Measurements from ENCODE around the gene LPIN3. TPM values are rescaled to one million over a fixed set of nuclear protein-coding genes. Genes with fewer than 3 reads are reported as not detected.

LPIN3 gene
- total and polyA plus RNA-seq, 2 of the 4 experiments (the other 2 are of a cell fraction), result 2.3 to 8.3 TPM

GRCh38 chr20:41406353-41406752, 65.7 kb downstream of the LPIN3 start:
- BruUV-seq (replicated peaks), result no TSS peak
- DNase-seq (no peak), ATAC-seq (ENCODE audit: low read depth) (no peak)
- dilution Hi-C loops (cut with HindIII; ENCODE audit: low sequenced_read_pairs, unreplicated experiment) (no loop called here), intact Hi-C loops (cut with micrococcal nuclease) (no loop called here), in situ Hi-C loops (cut with MboI; ENCODE audit: low sequenced_read_pairs) (no loop called here)
- no peaks in the 10 kb centered on the region for H3K9me3 ChIP-seq (ENCODE audit: control insufficient read depth, insufficient read depth, low read length)
- WGBS, 2 experiments (ENCODE audit: extremely low coverage in 2 of 2, insufficient read length in 1 of 2), result no CpG with 5 or more reads among the region's 10 CpGs
- TF ChIP-seq BHLHE40 (IDR thresholded peaks at IDR 0.05; ENCODE audit: low read depth, low read length) (no peak), POLR2A (IDR thresholded peaks at IDR 0.05; ENCODE audit: low read depth, low read length) (no peak), ELK1 (IDR thresholded peaks at IDR 0.05; ENCODE audit: borderline replicate concordance, low read depth, low read length) (no peak), USF2 (IDR thresholded peaks at IDR 0.05; ENCODE audit: low read depth, low read length) (no peak), CTCF (conservative IDR thresholded peaks at IDR 0.05; ENCODE audit: low read depth, low read length) (no peak), CHD1 (IDR thresholded peaks at IDR 0.05; ENCODE audit: low read depth, low read length) (no peak), NFE2L2 (IDR thresholded peaks at IDR 0.05; ENCODE audit: low read depth, low read length) (no peak), RCOR1 (IDR thresholded peaks at IDR 0.05; ENCODE audit: insufficient replicate concordance, low read length) (no peak), RFX5 (IDR thresholded peaks at IDR 0.05; ENCODE audit: low read depth, low read length) (no peak), MXI1 (IDR thresholded peaks at IDR 0.05; ENCODE audit: borderline replicate concordance, low read depth, low read length) (no peak), CEBPB (IDR thresholded peaks at IDR 0.05; ENCODE audit: low read depth, low read length) (no peak), MAZ (IDR thresholded peaks at IDR 0.05; ENCODE audit: borderline replicate concordance, low read depth, low read length) (no peak), FOS (IDR thresholded peaks at IDR 0.05; ENCODE audit: low read depth, low read length) (no peak), MAFK (IDR thresholded peaks at IDR 0.05; ENCODE audit: low read depth, low read length) (no peak)
- no peak overlapping the region for H4K8ac ChIP-seq (ENCODE audit: low read depth in 2 of 2, low read length in 2 of 2)
- H3K79me1 ChIP-seq (ENCODE audit: low read depth in 1 of 2, low read length in 2 of 2), result no peaks in the 10 kb centered on the region; a peak in 1 of 4 replicates
- ChIA-PET CTCF (no interaction called here), POLR2A (ENCODE audit: unreplicated experiment) (no interaction called here)
- H3K27ac ChIP-seq (ENCODE audit: insufficient read depth, low read length), result no peak overlapping the region
- H3K4me3 ChIP-seq (ENCODE audit: insufficient read depth, low read depth, low read length), result no peak overlapping the region
- no peak overlapping the region for H2AFZ ChIP-seq (replicated peaks; ENCODE audit: low read length, poor library complexity)
- no peak overlapping the region for H3K14ac ChIP-seq (replicated peaks; ENCODE audit: low read depth, low read length)
- no peak overlapping the region for H3K18ac ChIP-seq (ENCODE audit: low read depth, low read length)
- no peak overlapping the region for H2BK5ac ChIP-seq (ENCODE audit: low read depth, low read length, poor library complexity, severe bottlenecking)
- H3K9me1 ChIP-seq (ENCODE audit: insufficient read depth, low read length), result peaks cover 3% of the 10 kb centered on the region; the same call in 1 of the 2 replicates
- H3K4ac ChIP-seq (ENCODE audit: low read depth, low read length), result no peak overlapping the region
- peaks cover 53% of the 10 kb centered on the region for H3K36me3 ChIP-seq (ENCODE audit: control insufficient read depth, insufficient read depth, low read length)
- H3K56ac ChIP-seq (ENCODE audit: extremely low read depth, insufficient read depth, low read length), result no peak overlapping the region
- no peak overlapping the region for H2BK120ac ChIP-seq (ENCODE audit: low read depth, low read length)
- H3K23ac ChIP-seq (ENCODE audit: low read depth, low read length), result no peak overlapping the region
- no peaks in the 10 kb centered on the region for H3K27me3 ChIP-seq (ENCODE audit: control insufficient read depth, insufficient read depth, low read length)
- no peak overlapping the region for H2AK9ac ChIP-seq (replicated peaks; ENCODE audit: low read depth, low read length, poor library complexity)
- no peaks in the 10 kb centered on the region for H3K4me1 ChIP-seq (ENCODE audit: control insufficient read depth, insufficient read depth, low read length)
- no peak overlapping the region for H4K5ac ChIP-seq (ENCODE audit: low read depth, low read length)
- no peak overlapping the region for H2BK20ac ChIP-seq (ENCODE audit: low read depth, low read length)
- H4K20me1 ChIP-seq (ENCODE audit: insufficient read depth, low read length), result no peaks in the 10 kb centered on the region; the same call in 1 of the 2 replicates
- H2AK5ac ChIP-seq (ENCODE audit: low read depth, low read length), result no peak overlapping the region
- no peak overlapping the region for H3K9ac ChIP-seq (ENCODE audit: low read depth, low read length)
- H3K4me2 ChIP-seq (ENCODE audit: low read depth, low read length), result no peak overlapping the region
- no peak overlapping the region for H4K91ac ChIP-seq (ENCODE audit: insufficient read depth, low read depth, low read length)
- no peak overlapping the region for H2BK15ac ChIP-seq (ENCODE audit: low read depth, low read length)

Measured in IMR-90 (cell line).